IPS-15b (cell line): ENCODE results near the gene EMX1.
"Not testable (repeated sequence)": the region's sequence is repeated elsewhere in the genome, so short reads cannot be mapped to it uniquely, and the experiment has no call there.

Source experiments
- H3K27me3 ChIP-seq: one replicate; pipeline ENCODE4 v1.6.1; 2013; ENCODE audit warnings: low read length; ENCODE audit not compliant: control insufficient read depth, insufficient read depth
- H3K36me3 ChIP-seq: one replicate; pipeline ENCODE4 v1.6.1; 2013; ENCODE audit warnings: low read length; ENCODE audit not compliant: control insufficient read depth, insufficient read depth
- H3K4me1 ChIP-seq: one replicate; pipeline ENCODE4 v1.6.1; 2013; ENCODE audit warnings: mild to moderate bottlenecking, low read length; ENCODE audit not compliant: control insufficient read depth, insufficient read depth
- H3K4me3 ChIP-seq: one replicate; pipeline ENCODE4 v1.5.1; 2013; ENCODE audit warnings: low read depth, low read length
- H3K9ac ChIP-seq: one replicate; pipeline ENCODE4 v1.6.1; 2013; ENCODE audit warnings: low read depth, mild to moderate bottlenecking, low read length
- H3K9me3 ChIP-seq: one replicate; pipeline ENCODE4 v1.6.1; 2013; ENCODE audit warnings: mild to moderate bottlenecking, low read length; ENCODE audit not compliant: control insufficient read depth, insufficient read depth

EMX1 gene

DNA sequence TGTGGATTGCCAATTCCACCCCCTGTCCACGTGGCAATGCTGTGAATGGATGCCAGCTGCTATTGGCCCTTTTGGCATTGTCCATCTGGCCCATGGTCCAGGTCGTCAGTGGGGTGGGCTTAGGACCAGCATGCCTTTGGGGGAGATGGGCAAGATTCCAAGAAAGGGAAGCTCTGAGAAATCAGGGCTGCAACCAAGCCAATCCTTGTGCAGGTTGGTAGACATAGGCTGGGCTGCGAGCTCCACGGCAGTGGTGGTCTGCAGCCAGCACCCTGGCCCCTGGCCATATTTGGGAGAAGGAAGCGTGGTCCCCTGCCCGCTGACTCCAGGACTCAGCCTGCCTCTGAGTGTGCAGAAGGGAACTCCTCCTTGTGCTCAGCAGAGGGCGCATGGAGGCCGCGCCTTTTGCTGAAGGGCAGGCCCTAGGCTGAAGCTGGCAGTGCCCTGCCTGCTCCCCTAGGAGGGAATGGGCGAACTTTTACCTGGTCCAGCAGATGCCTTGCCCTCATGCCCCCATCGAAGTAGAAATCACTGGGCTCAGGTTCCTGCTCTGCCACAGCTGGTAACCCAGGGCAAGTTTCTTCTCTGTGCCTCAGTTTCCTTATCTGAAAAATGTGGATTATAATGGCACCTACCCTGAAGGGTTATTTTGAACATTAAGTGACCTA lies 24.7 kb upstream of the EMX1 start:
- H3K9me3 ChIP-seq: no peaks in the 10 kb centered on the region
- H3K4me1 ChIP-seq: peaks cover 10% of the 10 kb centered on the region
- H3K9ac ChIP-seq: no peak overlapping the region
- H3K4me3 ChIP-seq: no peak overlapping the region
- no peaks in the 10 kb centered on the region for H3K36me3 ChIP-seq
- peaks cover 67% of the 10 kb centered on the region for H3K27me3 ChIP-seq

- Histone ChIP-seq H3K9ac (no peak overlapping the region), H3K4me3 (no peak overlapping the region), H3K27me3 (peaks cover 66% of the 10 kb centered on the region), H3K9me3 (no peaks in the 10 kb centered on the region), H3K4me1 (peaks cover 6% of the 10 kb centered on the region), H3K36me3 (no peaks in the 10 kb centered on the region)
Observed at GRCh38 chr2:72893594-72894319, 23.6 kb upstream of the EMX1 start.

GRCh38 chr2:72894514-72894913 lies 22.8 kb upstream of the EMX1 start:
- Histone ChIP-seq H3K36me3 (no peaks in the 10 kb centered on the region), H3K9me3 (no peaks in the 10 kb centered on the region), H3K4me3 (no peak overlapping the region), H3K27me3 (peaks cover 62% of the 10 kb centered on the region), H3K4me1 (peaks cover 6% of the 10 kb centered on the region), H3K9ac (no peak overlapping the region)

- Histone ChIP-seq H3K36me3 (no peaks in the 10 kb centered on the region), H3K4me3 (no peak overlapping the region), H3K4me1 (peaks cover 6% of the 10 kb centered on the region), H3K27me3 (peaks cover 56% of the 10 kb centered on the region), H3K9ac (no peak overlapping the region), H3K9me3 (no peaks in the 10 kb centered on the region)
Observed at GRCh38 chr2:72895154-72895553, 22.2 kb upstream of the EMX1 start.

DNA sequence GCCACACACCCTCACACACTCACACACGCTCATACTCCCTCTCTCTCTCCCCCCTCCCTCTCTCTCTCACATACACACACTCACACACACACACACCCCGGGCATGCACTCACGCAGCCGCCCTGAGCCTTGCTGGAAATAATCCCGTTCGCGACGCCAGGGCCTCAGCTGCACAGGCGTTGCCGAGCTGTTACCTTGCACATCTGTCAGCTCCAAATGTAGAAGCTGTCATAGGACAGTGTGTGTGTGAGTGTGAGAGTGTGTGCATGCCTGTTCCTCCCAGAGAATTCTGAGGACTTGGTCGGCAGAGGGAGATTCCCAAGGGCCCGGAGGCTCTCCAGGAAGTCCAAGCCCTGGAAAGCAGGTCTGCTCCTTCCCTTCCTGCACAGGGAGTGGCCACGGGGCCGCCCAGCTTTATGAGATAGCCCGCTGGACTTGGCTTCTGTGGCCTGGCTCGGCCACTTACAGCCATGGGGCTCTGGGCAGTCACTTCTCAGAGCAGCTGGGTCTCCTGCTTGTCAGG lies 21.5 kb upstream of the EMX1 start:
- H3K9ac ChIP-seq: no peak overlapping the region
- H3K36me3 ChIP-seq: no peaks in the 10 kb centered on the region
- no peaks in the 10 kb centered on the region for H3K9me3 ChIP-seq
- peaks cover 60% of the 10 kb centered on the region for H3K27me3 ChIP-seq
- no peak overlapping the region for H3K4me3 ChIP-seq
- H3K4me1 ChIP-seq: peaks cover 6% of the 10 kb centered on the region

DNA sequence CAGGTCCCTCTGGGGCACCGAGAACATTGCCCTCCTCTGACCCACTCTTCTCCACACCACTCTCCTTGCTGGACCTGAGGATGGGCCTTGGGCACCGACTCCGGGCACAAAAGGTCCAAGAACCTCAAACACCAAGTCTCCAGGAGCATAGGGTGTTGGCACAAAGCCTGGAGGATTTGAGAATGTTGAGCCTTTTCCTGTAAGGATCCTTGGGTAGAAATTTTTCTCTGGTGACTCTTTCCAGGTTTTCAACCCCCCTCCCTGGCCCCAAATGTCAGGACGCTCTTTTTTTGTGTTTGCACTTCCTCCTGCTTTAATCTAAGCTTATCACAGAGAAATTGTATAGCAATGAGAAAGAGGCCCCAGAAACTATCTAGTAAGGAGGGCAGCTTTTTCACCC lies 20.9 kb upstream of the EMX1 start:
- Histone ChIP-seq H3K4me3 (no peak overlapping the region), H3K9me3 (no peaks in the 10 kb centered on the region), H3K27me3 (peaks cover 66% of the 10 kb centered on the region), H3K4me1 (peaks cover 6% of the 10 kb centered on the region), H3K36me3 (no peaks in the 10 kb centered on the region), H3K9ac (no peak overlapping the region)

- Histone ChIP-seq H3K27me3 (peaks cover 68% of the 10 kb centered on the region), H3K4me3 (no peak overlapping the region), H3K36me3 (no peaks in the 10 kb centered on the region), H3K9ac (no peak overlapping the region), H3K4me1 (peaks cover 6% of the 10 kb centered on the region), H3K9me3 (no peaks in the 10 kb centered on the region)
Observed at GRCh38 chr2:72897785-72898584, 19.3 kb upstream of the EMX1 start.

GRCh38 chr2:72898585-72898906 lies 18.8 kb upstream of the EMX1 start:
- Histone ChIP-seq H3K27me3 (peaks cover 67% of the 10 kb centered on the region), H3K9me3 (no peaks in the 10 kb centered on the region), H3K9ac (no peak overlapping the region), H3K4me3 (no peak overlapping the region), H3K4me1 (peaks cover 6% of the 10 kb centered on the region), H3K36me3 (no peaks in the 10 kb centered on the region)

DNA sequence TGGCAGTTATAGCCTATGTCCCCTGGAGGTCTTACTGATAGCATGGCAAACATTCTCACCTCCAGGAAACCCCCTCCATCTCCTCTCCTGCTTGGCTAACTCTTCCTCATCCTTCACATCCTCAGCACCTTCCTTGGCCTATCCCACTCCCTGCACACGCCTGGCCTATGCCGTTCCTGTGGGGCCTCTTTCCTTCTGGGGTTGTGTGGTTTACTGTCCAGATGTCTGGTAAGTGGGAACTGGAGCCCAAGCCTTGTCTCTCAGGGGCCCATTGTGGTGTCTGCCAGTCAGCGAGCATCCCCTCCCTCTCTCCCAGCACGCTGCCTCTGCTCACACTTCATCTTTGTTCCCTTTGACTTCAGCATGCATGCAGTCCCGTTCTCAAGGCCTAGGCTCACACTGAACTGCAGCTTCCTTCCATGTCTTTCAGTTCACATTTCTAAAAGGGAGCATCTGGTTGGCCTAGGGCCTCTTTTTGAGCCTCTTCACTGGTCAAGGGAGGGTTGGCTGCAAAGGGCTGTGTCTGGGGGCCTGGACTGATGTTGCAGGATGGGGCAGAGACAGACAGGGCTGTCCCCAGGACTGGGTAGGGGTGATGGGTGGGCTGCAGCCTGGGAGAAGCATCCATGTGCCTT lies 17.0 kb upstream of the EMX1 start:
- Histone ChIP-seq H3K27me3 (peaks cover 54% of the 10 kb centered on the region), H3K36me3 (no peaks in the 10 kb centered on the region), H3K4me1 (peaks cover 2% of the 10 kb centered on the region), H3K9ac (no peak overlapping the region), H3K9me3 (no peaks in the 10 kb centered on the region), H3K4me3 (no peak overlapping the region)

GRCh38 chr2:72901426-72901825 lies 15.9 kb upstream of the EMX1 start:
- Histone ChIP-seq H3K9ac (no peak overlapping the region), H3K4me3 (no peak overlapping the region), H3K4me1 (no peaks in the 10 kb centered on the region), H3K9me3 (no peaks in the 10 kb centered on the region), H3K27me3 (peaks cover 43% of the 10 kb centered on the region), H3K36me3 (no peaks in the 10 kb centered on the region)

DNA sequence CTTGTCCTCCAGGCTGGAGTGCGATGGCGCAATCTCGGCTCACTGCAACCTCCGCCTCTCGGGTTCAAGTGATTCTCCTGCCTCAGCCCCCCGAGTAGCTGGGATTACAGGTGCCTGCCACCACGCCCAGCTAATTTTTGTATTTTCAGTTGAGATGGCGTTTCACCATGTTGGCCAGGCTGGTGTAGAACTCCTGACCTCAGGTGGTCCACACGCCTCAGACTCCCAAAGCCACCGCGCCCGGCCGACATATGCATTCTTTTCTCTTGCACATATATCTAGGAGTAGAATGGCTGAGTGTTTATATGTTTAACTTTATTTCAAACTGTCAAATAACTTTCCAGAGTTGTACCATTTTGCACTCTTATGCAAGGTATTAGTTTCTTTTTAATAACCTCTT lies 9.9 kb upstream of the EMX1 start:
- not testable (repeated sequence) for H3K36me3 ChIP-seq, H3K4me3 ChIP-seq, H3K9ac ChIP-seq, H3K9me3 ChIP-seq, H3K4me1 ChIP-seq
- peaks cover 56% of the 10 kb centered on the region for H3K27me3 ChIP-seq
